Aorta (tissue), 5 donors: ENCODE data around the gene TCF7L1. TPM values are rescaled to one million over a fixed set of nuclear protein-coding genes. Genes with fewer than 3 reads are reported as not detected.
"Not testable (repeated sequence)": the region's sequence is repeated elsewhere in the genome, so short reads cannot be mapped to it uniquely, and the experiment has no call there.

ENCODE experiments used
- ATAC-seq: fragments of 200-7000 bp; cut with Tn5 transposase; one replicate; pipeline ENCODE4 v1.9.1; 2022; ENCODE audit warnings: moderate library complexity; ENCODE audit not compliant: low FRiP score
- DNase-seq, 2 donors: peaks; one replicate each; pipeline ENCODE4 v3.0.0-alpha.2; 2020
- H3K27ac ChIP-seq, 2 donors: one replicate each; pipeline ENCODE4 v1.5.1; 2013; ENCODE audit warnings: low read length in 2 of 2, mild to moderate bottlenecking in 2 of 2, moderate library complexity in 2 of 2, control low read depth in 1 of 2, inconsistent platforms in 1 of 2, low read depth in 1 of 2
- H3K27me3 ChIP-seq, 2 donors: one replicate each; pipeline ENCODE4 v1.6.1; 2013; ENCODE audit warnings: control low read depth in 1 of 2, low read length in 1 of 2, mild to moderate bottlenecking in 1 of 2, moderate library complexity in 1 of 2; ENCODE audit not compliant: insufficient read depth in 2 of 2, control insufficient read depth in 1 of 2
- H3K36me3 ChIP-seq, 2 donors: one replicate each; pipeline ENCODE4 v1.6.1; 2013; ENCODE audit warnings: control low read depth in 1 of 2, low read length in 1 of 2, mild to moderate bottlenecking in 1 of 2; ENCODE audit not compliant: insufficient read depth in 2 of 2, control insufficient read depth in 1 of 2
- H3K4me1 ChIP-seq, 2 donors: one replicate each; pipeline ENCODE4 v1.6.1; 2013; ENCODE audit warnings: low read length in 2 of 2, control low read depth in 1 of 2, mild to moderate bottlenecking in 1 of 2, moderate library complexity in 1 of 2; ENCODE audit not compliant: insufficient read depth in 2 of 2, control insufficient read depth in 1 of 2
- H3K4me3 ChIP-seq, 2 donors: one replicate each; pipeline ENCODE4 v1.5.1; 2013; ENCODE audit warnings: low read length in 2 of 2, control low read depth in 1 of 2, mild to moderate bottlenecking in 1 of 2
- H3K9me3 ChIP-seq: one replicate; pipeline ENCODE4 v1.6.1; 2013; ENCODE audit warnings: mild to moderate bottlenecking, low read length; ENCODE audit not compliant: control insufficient read depth
- WGBS, 2 donors: extraction: QIAGEN DNeasy Blood & Tissue Kit; methylation state at CpG; one replicate each; pipeline ENCODE4 v1.1.7; 2013; 5-methylcytosine and 5-hydroxymethylcytosine counted together
- intact Hi-C, 2 donors: fragments of 100-400 bp; cut with DNase I; formaldehyde crosslinking; loops; one replicate each; pipeline versions ENCODE4 v1.14.2 to v1.15.0; 2022
- polyA plus RNA-seq, 2 donors: library from polyadenylated mRNA; stranded (reverse); fragments of 200-250 nt; gene quantifications; one replicate each; pipeline ENCODE4 v1.2.3, GENCODE V29; 2013
- total RNA-seq, 2 donors: library from RNA; stranded (reverse); fragmentation: NEBNext Ultra II Directional; extraction: Animal tissue kit (Norgen Biotek cat#: 25700); gene quantifications; one replicate each; pipeline ENCODE4 v1.2.1, GENCODE V29; 2021
- donor health status: healthy with polysubstance abuse.
- donor health status: Bipolar disorder and iron deficiency.
- donor health status: DM: no; HTN: no; CAD: no.
- donor health status: DM: no; HTN: no; CAD: no.
- donor health status: DM: yes; HTN: yes; CAD: no.

TCF7L1 gene
- total and polyA plus RNA-seq, 4 donors, result 14.1 to 39.5 (median 31.8) TPM

GRCh38 chr2:85310330-85310729, 177.1 kb downstream of the TCF7L1 start:
- intact Hi-C loops, result no loop called here
- ATAC-seq (no peak), DNase-seq (no peak)
- H3K4me3 ChIP-seq, result no peak overlapping the region
- H3K9me3 ChIP-seq, result no peaks in the 10 kb centered on the region
- WGBS, 2 donors, result 84% methylated on average over 3 of the region's 3 CpGs
- no peaks in the 10 kb centered on the region for H3K4me1 ChIP-seq
- no peaks in the 10 kb centered on the region for H3K27me3 ChIP-seq
- no peak overlapping the region for H3K27ac ChIP-seq
- H3K36me3 ChIP-seq, result no peaks in the 10 kb centered on the region

GRCh38 chr2:85312404-85312803, 179.2 kb downstream of the TCF7L1 start:
- intact Hi-C loops, result no loop called here
- Histone ChIP-seq H3K27ac (no peak overlapping the region), H3K4me1 (no peaks in the 10 kb centered on the region), H3K36me3 (peaks cover 0 to 3% of the 10 kb centered on the region in 2 donors), H3K9me3 (no peaks in the 10 kb centered on the region), H3K4me3 (no peak overlapping the region), H3K27me3 (no peaks in the 10 kb centered on the region)
- ATAC-seq, result no peak
- DNase-seq, result no peak
- 27 to 31% methylated on average over 7 of the region's 7 CpGs for WGBS, 2 donors

GRCh38 chr2:85314884-85315242, 181.7 kb downstream of the TCF7L1 start:
- intact Hi-C loops, result no loop called here
- ATAC-seq, result no peak
- no peak for DNase-seq
- H3K9me3 ChIP-seq, result no peaks in the 10 kb centered on the region
- H3K36me3 ChIP-seq, result peaks cover 0 to 3% of the 10 kb centered on the region in 2 donors
- no peaks in the 10 kb centered on the region for H3K27me3 ChIP-seq
- H3K27ac ChIP-seq, result no peak overlapping the region
- H3K4me3 ChIP-seq, result no peak overlapping the region
- H3K4me1 ChIP-seq, result no peaks in the 10 kb centered on the region
- WGBS, 2 donors, result 79 to 82% methylated on average over 10 of the region's 10 CpGs

GRCh38 chr2:85315921-85316320, 182.7 kb downstream of the TCF7L1 start:
- DNase-seq, intact Hi-C loops, H3K36me3 ChIP-seq, H3K4me3 ChIP-seq, H3K27me3 ChIP-seq, H3K9me3 ChIP-seq, ATAC-seq, H3K27ac ChIP-seq, H3K4me1 ChIP-seq: not testable (repeated sequence)
- 74% methylated on average over 5 of the region's 5 CpGs; no CpG with 5 or more reads in 1 of the 2 donors for WGBS, 2 donors

- ATAC-seq, result no peak
- Histone ChIP-seq H3K27ac (no peak overlapping the region), H3K36me3 (peaks cover 0 to 3% of the 10 kb centered on the region in 2 donors), H3K4me3 (no peak overlapping the region), H3K9me3 (no peaks in the 10 kb centered on the region), H3K4me1 (no peaks in the 10 kb centered on the region), H3K27me3 (no peaks in the 10 kb centered on the region)
- 48 to 56% methylated on average over 11 of the region's 11 CpGs for WGBS, 2 donors
- intact Hi-C loops, result no loop called here
- no peak for DNase-seq
Observed at GRCh38 chr2:85318222-85319074, 185.3 kb downstream of the TCF7L1 start.

GRCh38 chr2:85319796-85320195, 186.6 kb downstream of the TCF7L1 start:
- intact Hi-C loops, result no loop called here
- ATAC-seq, result no peak
- Histone ChIP-seq H3K27ac (no peak overlapping the region), H3K27me3 (no peaks in the 10 kb centered on the region), H3K4me1 (peaks cover 0 to 2% of the 10 kb centered on the region in 2 donors), H3K36me3 (peaks cover 0 to 11% of the 10 kb centered on the region in 2 donors), H3K9me3 (no peaks in the 10 kb centered on the region), H3K4me3 (no peak overlapping the region)
- DNase-seq, result no peak
- 87 to 91% methylated on average over 4 of the region's 4 CpGs for WGBS, 2 donors

- H3K27ac ChIP-seq, result no peak overlapping the region
- no peaks in the 10 kb centered on the region for H3K9me3 ChIP-seq
- H3K4me3 ChIP-seq, result no peak overlapping the region
- intact Hi-C loops, result no loop called here
- DNase-seq (no peak), ATAC-seq (no peak)
- H3K27me3 ChIP-seq, result no peaks in the 10 kb centered on the region
- H3K4me1 ChIP-seq, result peaks cover 0 to 2% of the 10 kb centered on the region in 2 donors
- peaks cover 0 to 8% of the 10 kb centered on the region in 2 donors for H3K36me3 ChIP-seq
- WGBS, 2 donors, result 79 to 88% methylated on average over 9 of the region's 9 CpGs
Observed at GRCh38 chr2:85323351-85323987, 190.3 kb downstream of the TCF7L1 start.

GRCh38 chr2:85323988-85324367, 190.8 kb downstream of the TCF7L1 start:
- H3K36me3 ChIP-seq, H3K27ac ChIP-seq, H3K4me3 ChIP-seq, intact Hi-C loops, ATAC-seq, H3K9me3 ChIP-seq, DNase-seq, H3K27me3 ChIP-seq, H3K4me1 ChIP-seq: not testable (repeated sequence)
- 90% methylated on average over 11 of the region's 11 CpGs for WGBS, 2 donors
